Body of pancreas (tissue), 4 donors: ENCODE results near the gene NRIP3.

Source experiments
- CTCF ChIP-seq, 7 experiments: fragments of 450-650 bp in 4 of 7; fragments of 200-600 bp in 3 of 7; sonication (generic) in 3 of 7; IDR thresholded peaks; one replicate each; pipeline ENCODE4 v1.5.1; 2016 to 2019; ENCODE audit warnings: antibody characterized with exemption in 7 of 7
- POLR2A ChIP-seq, 3 donors: fragments of 450-650 bp; IDR thresholded peaks; one replicate each; pipeline ENCODE4 v1.6.1; 2016; ENCODE audit warnings: antibody characterized with exemption in 3 of 3, mild to moderate bottlenecking in 2 of 3

- TF ChIP-seq CTCF (IDR thresholded peaks at IDR 0.05) (no peak), POLR2A (IDR thresholded peaks at IDR 0.05) (no peak)
These were observed 15.2 kb downstream of the NRIP3 start for GRCh38 chr11:8988329-8989234.
